Hepatocyte (in vitro differentiated cells): ENCODE measurements around the gene RTTN.

Experiments
- EZH2 ChIP-seq: fragments of 200-600 bp; sonication (generic); IDR thresholded peaks from 2 replicates; pipeline ENCODE4 v1.6.1; 2016; ENCODE audit warnings: antibody characterized with exemption, mild to moderate bottlenecking, borderline replicate concordance
- TF ChIP-seq, protein P1 (sequence below): fragments of 200-600 bp; sonication (generic); IDR thresholded peaks from 2 replicates; pipeline ENCODE4 v1.5.1; 2016; ENCODE audit warnings: antibody characterized with exemption, mild to moderate bottlenecking; ENCODE audit not compliant: poor library complexity

DNA sequence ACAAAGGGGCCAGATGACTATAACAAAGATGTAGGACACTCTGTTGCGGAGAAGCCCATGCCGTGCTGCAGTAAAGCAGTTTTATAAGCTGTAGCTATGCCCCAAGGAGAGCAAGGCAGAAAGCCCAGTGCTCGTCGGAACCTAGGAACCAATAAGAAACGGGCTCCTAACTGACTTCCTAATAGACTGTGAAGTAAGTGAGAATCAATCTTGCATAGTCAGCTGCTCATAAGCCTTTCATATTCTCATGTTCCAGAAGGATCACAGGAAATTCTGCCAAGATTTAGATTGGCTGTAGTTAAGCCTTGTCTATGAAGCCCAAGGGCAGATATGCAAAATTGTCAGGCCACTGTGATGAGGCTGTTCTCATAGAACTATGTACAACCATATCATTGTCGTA, 98.4 kb downstream of the RTTN start:
- TF ChIP-seq, protein P1, sequence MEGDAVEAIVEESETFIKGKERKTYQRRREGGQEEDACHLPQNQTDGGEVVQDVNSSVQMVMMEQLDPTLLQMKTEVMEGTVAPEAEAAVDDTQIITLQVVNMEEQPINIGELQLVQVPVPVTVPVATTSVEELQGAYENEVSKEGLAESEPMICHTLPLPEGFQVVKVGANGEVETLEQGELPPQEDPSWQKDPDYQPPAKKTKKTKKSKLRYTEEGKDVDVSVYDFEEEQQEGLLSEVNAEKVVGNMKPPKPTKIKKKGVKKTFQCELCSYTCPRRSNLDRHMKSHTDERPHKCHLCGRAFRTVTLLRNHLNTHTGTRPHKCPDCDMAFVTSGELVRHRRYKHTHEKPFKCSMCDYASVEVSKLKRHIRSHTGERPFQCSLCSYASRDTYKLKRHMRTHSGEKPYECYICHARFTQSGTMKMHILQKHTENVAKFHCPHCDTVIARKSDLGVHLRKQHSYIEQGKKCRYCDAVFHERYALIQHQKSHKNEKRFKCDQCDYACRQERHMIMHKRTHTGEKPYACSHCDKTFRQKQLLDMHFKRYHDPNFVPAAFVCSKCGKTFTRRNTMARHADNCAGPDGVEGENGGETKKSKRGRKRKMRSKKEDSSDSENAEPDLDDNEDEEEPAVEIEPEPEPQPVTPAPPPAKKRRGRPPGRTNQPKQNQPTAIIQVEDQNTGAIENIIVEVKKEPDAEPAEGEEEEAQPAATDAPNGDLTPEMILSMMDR, result no peak
- no peak for TF ChIP-seq EZH2
